Measurements from ENCODE around the gene ZMYM2.

DNA sequence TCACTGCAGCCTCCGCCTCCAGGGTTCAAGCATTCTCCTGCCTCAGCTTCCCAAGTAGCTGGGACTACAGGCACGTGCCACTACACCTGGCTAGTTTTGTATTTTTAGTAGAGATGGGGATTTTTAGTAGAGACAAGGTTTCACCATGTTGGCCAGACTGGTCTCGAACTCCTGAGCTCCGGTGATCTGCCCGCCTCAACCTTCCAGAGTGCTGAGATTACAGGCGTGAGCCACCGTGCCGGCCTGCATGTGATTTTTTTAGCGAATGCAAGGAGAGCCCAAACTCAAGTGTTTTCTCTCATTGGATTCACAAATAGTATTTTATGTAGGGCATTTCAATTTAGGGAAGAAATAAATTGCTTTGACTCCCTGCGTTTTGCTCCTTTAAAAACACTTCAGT lies 4.4 kb downstream of the ZMYM2 start:
- TF ChIP-seq, protein P1, sequence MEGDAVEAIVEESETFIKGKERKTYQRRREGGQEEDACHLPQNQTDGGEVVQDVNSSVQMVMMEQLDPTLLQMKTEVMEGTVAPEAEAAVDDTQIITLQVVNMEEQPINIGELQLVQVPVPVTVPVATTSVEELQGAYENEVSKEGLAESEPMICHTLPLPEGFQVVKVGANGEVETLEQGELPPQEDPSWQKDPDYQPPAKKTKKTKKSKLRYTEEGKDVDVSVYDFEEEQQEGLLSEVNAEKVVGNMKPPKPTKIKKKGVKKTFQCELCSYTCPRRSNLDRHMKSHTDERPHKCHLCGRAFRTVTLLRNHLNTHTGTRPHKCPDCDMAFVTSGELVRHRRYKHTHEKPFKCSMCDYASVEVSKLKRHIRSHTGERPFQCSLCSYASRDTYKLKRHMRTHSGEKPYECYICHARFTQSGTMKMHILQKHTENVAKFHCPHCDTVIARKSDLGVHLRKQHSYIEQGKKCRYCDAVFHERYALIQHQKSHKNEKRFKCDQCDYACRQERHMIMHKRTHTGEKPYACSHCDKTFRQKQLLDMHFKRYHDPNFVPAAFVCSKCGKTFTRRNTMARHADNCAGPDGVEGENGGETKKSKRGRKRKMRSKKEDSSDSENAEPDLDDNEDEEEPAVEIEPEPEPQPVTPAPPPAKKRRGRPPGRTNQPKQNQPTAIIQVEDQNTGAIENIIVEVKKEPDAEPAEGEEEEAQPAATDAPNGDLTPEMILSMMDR (IDR thresholded peaks at IDR 0.05; ENCODE audit: low read depth, low read length): no peak
- TF ChIP-seq EZH2phosphoT487 (IDR thresholded peaks at IDR 0.05; ENCODE audit: low read depth): no peak

All from OCI-LY3 (cell line).